ENCODE measurements around the gene DUSP7.

- no peak for TF ChIP-seq CTCF (IDR thresholded peaks at IDR 0.05)
- TF ChIP-seq POLR2AphosphoS5 (IDR thresholded peaks at IDR 0.05), result no peak
Observed at GRCh38 chr3:52036829-52037228, 19.5 kb downstream of the DUSP7 start.

Data from transverse colon (tissue), 4 donors.